ENCODE measurements around the gene PTPN3. TPM values are rescaled to one million over a fixed set of nuclear protein-coding genes. Genes with fewer than 3 reads are reported as not detected.

The PTPN3 gene
- polyA plus RNA-seq, 4 donors = 15.3 to 43.5 (median 34.0) TPM

- H3K4me1 ChIP-seq (ENCODE audit: control insufficient read depth in 3 of 3, insufficient read depth in 2 of 3, low read depth in 1 of 3, low read length in 2 of 3) = peaks cover 3 to 63% (median 10%) of the 10 kb centered on the region in 3 donors
Observed at GRCh38 chr9:109478051-109478563, 20.0 kb downstream of the PTPN3 start.

GRCh38 chr9:109477258-109478050, 20.7 kb downstream of the PTPN3 start:
- 6 to 41% (median 21%) methylated on average over 11 of the region's 11 CpGs for WGBS, 3 donors
- FAIRE-seq (no peak), DNase-seq (peak; percentile 98 to 99)
- Histone ChIP-seq H3K4me1 (ENCODE audit: control insufficient read depth in 3 of 3, insufficient read depth in 2 of 3, low read depth in 1 of 3, low read length in 2 of 3) (peaks cover 3 to 65% (median 10%) of the 10 kb centered on the region in 3 donors), H3K27ac (ENCODE audit: low read depth in 1 of 3, low read length in 2 of 3) (peak overlapping the region; percentile 87 to 96 (median 91)), H3K4me3 (ENCODE audit: low read depth in 1 of 3, low read length in 3 of 3) (no peak overlapping the region), H3K9me3 (ENCODE audit: control insufficient read depth in 2 of 2, insufficient read depth in 1 of 2, low read depth in 1 of 2, low read length in 1 of 2) (no peaks in the 10 kb centered on the region), H3K36me3 (ENCODE audit: control insufficient read depth in 3 of 3, insufficient read depth in 2 of 3, low read depth in 1 of 3, low read length in 3 of 3) (peaks cover 0 to 36% (median 0%) of the 10 kb centered on the region in 3 donors), H3K27me3 (ENCODE audit: control insufficient read depth in 3 of 3, insufficient read depth in 3 of 3, low read length in 3 of 3) (no peaks in the 10 kb centered on the region)

More at GRCh38 chr9:109478051-109478563, 20.0 kb downstream of the PTPN3 start:
- no peak overlapping the region for H3K4me3 ChIP-seq (ENCODE audit: low read depth in 1 of 3, low read length in 3 of 3)
- peak overlapping the region; percentile 87 to 96 (median 87) for H3K27ac ChIP-seq (ENCODE audit: low read depth in 1 of 3, low read length in 2 of 3)
- WGBS, 3 donors = 34 to 65% (median 43%) methylated on average over 7 of the region's 7 CpGs
- no peaks in the 10 kb centered on the region for H3K9me3 ChIP-seq (ENCODE audit: control insufficient read depth in 2 of 2, insufficient read depth in 1 of 2, low read depth in 1 of 2, low read length in 1 of 2)
- peaks cover 0 to 42% (median 0%) of the 10 kb centered on the region in 3 donors for H3K36me3 ChIP-seq (ENCODE audit: control insufficient read depth in 3 of 3, insufficient read depth in 2 of 3, low read depth in 1 of 3, low read length in 3 of 3)
- FAIRE-seq (no peak), DNase-seq (no peak)
- no peaks in the 10 kb centered on the region for H3K27me3 ChIP-seq (ENCODE audit: control insufficient read depth in 3 of 3, insufficient read depth in 3 of 3, low read length in 3 of 3)

GRCh38 chr9:109476642-109477257, 21.4 kb downstream of the PTPN3 start:
- peak overlapping the region; percentile 87 to 96 (median 91) for H3K27ac ChIP-seq (ENCODE audit: low read depth in 1 of 3, low read length in 2 of 3)
- H3K4me1 ChIP-seq (ENCODE audit: control insufficient read depth in 3 of 3, insufficient read depth in 2 of 3, low read depth in 1 of 3, low read length in 2 of 3) = peaks cover 3 to 70% (median 10%) of the 10 kb centered on the region in 3 donors
- 27 to 53% (median 40%) methylated on average over 8 of the region's 8 CpGs for whole genome bisulfite sequencing, 3 donors
- no peak overlapping the region for H3K4me3 ChIP-seq (ENCODE audit: low read depth in 1 of 3, low read length in 3 of 3)
- H3K36me3 ChIP-seq (ENCODE audit: control insufficient read depth in 3 of 3, insufficient read depth in 2 of 3, low read depth in 1 of 3, low read length in 3 of 3) = peaks cover 0 to 32% (median 0%) of the 10 kb centered on the region in 3 donors
- DNase-seq (peak in 1 of 2 donors; percentile 47), FAIRE-seq (no peak)
- H3K9me3 ChIP-seq (ENCODE audit: control insufficient read depth in 2 of 2, insufficient read depth in 1 of 2, low read depth in 1 of 2, low read length in 1 of 2) = no peaks in the 10 kb centered on the region
- H3K27me3 ChIP-seq (ENCODE audit: control insufficient read depth in 3 of 3, insufficient read depth in 3 of 3, low read length in 3 of 3) = no peaks in the 10 kb centered on the region

- Histone ChIP-seq H3K36me3 (ENCODE audit: control insufficient read depth in 3 of 3, insufficient read depth in 2 of 3, low read depth in 1 of 3, low read length in 3 of 3) (peaks cover 0 to 22% (median 0%) of the 10 kb centered on the region in 3 donors), H3K4me3 (ENCODE audit: low read depth in 1 of 3, low read length in 3 of 3) (no peak overlapping the region), H3K9me3 (ENCODE audit: control insufficient read depth in 2 of 2, insufficient read depth in 1 of 2, low read depth in 1 of 2, low read length in 1 of 2) (no peaks in the 10 kb centered on the region), H3K27ac (ENCODE audit: low read depth in 1 of 3, low read length in 2 of 3) (peak overlapping the region in 1 of 3 donors; percentile 96), H3K4me1 (ENCODE audit: control insufficient read depth in 3 of 3, insufficient read depth in 2 of 3, low read depth in 1 of 3, low read length in 2 of 3) (peaks cover 3 to 78% (median 10%) of the 10 kb centered on the region in 3 donors), H3K27me3 (ENCODE audit: control insufficient read depth in 3 of 3, insufficient read depth in 3 of 3, low read length in 3 of 3) (no peaks in the 10 kb centered on the region)
- peak in 1 of 2 donors; percentile 44 for DNase-seq
- WGBS, 3 donors = 65 to 69% (median 66%) methylated on average over 7 of the region's 7 CpGs
- FAIRE-seq = no peak
Observed at GRCh38 chr9:109475526-109475925, 22.6 kb downstream of the PTPN3 start.

- 78 to 88% (median 81%) methylated on average over 2 of the region's 2 CpGs for WGBS, 3 donors
- H3K27ac ChIP-seq (ENCODE audit: low read depth in 1 of 3, low read length in 2 of 3) = peak overlapping the region in 1 of 3 donors; percentile 96
- no peak for FAIRE-seq
- H3K4me1 ChIP-seq (ENCODE audit: control insufficient read depth in 3 of 3, insufficient read depth in 2 of 3, low read depth in 1 of 3, low read length in 2 of 3) = peaks cover 3 to 81% (median 10%) of the 10 kb centered on the region in 3 donors
- peaks cover 0 to 17% (median 0%) of the 10 kb centered on the region in 3 donors for H3K36me3 ChIP-seq (ENCODE audit: control insufficient read depth in 3 of 3, insufficient read depth in 2 of 3, low read depth in 1 of 3, low read length in 3 of 3)
- no peaks in the 10 kb centered on the region for H3K27me3 ChIP-seq (ENCODE audit: control insufficient read depth in 3 of 3, insufficient read depth in 3 of 3, low read length in 3 of 3)
- no peak for DNase-seq
- H3K9me3 ChIP-seq (ENCODE audit: control insufficient read depth in 2 of 2, insufficient read depth in 1 of 2, low read depth in 1 of 2, low read length in 1 of 2) = no peaks in the 10 kb centered on the region
- H3K4me3 ChIP-seq (ENCODE audit: low read depth in 1 of 3, low read length in 3 of 3) = no peak overlapping the region
Observed at GRCh38 chr9:109474944-109475343, 23.2 kb downstream of the PTPN3 start.

GRCh38 chr9:109474170-109474569, 23.9 kb downstream of the PTPN3 start:
- FAIRE-seq (no peak), DNase-seq (no peak)
- H3K4me1 ChIP-seq (ENCODE audit: control insufficient read depth in 3 of 3, insufficient read depth in 2 of 3, low read depth in 1 of 3, low read length in 2 of 3) = peaks cover 3 to 74% (median 10%) of the 10 kb centered on the region in 3 donors
- H3K4me3 ChIP-seq (ENCODE audit: low read depth in 1 of 3, low read length in 3 of 3) = no peak overlapping the region
- H3K9me3 ChIP-seq (ENCODE audit: control insufficient read depth in 2 of 2, insufficient read depth in 1 of 2, low read depth in 1 of 2, low read length in 1 of 2) = no peaks in the 10 kb centered on the region
- H3K36me3 ChIP-seq (ENCODE audit: control insufficient read depth in 3 of 3, insufficient read depth in 2 of 3, low read depth in 1 of 3, low read length in 3 of 3) = peaks cover 0 to 13% (median 0%) of the 10 kb centered on the region in 3 donors
- 83 to 88% (median 84%) methylated on average over 7 of the region's 7 CpGs for WGBS, 3 donors
- H3K27me3 ChIP-seq (ENCODE audit: control insufficient read depth in 3 of 3, insufficient read depth in 3 of 3, low read length in 3 of 3) = no peaks in the 10 kb centered on the region
- peak overlapping the region in 1 of 3 donors; percentile 96 for H3K27ac ChIP-seq (ENCODE audit: low read depth in 1 of 3, low read length in 2 of 3)

GRCh38 chr9:109473329-109473728, 24.8 kb downstream of the PTPN3 start:
- no peaks in the 10 kb centered on the region for H3K9me3 ChIP-seq (ENCODE audit: control insufficient read depth in 2 of 2, insufficient read depth in 1 of 2, low read depth in 1 of 2, low read length in 1 of 2)
- 72 to 77% (median 77%) methylated on average over 7 of the region's 7 CpGs for WGBS, 3 donors
- H3K27ac ChIP-seq (ENCODE audit: low read depth in 1 of 3, low read length in 2 of 3) = peak overlapping the region in 1 of 3 donors; percentile 96
- H3K4me3 ChIP-seq (ENCODE audit: low read depth in 1 of 3, low read length in 3 of 3) = no peak overlapping the region
- DNase-seq (no peak), FAIRE-seq (no peak)
- H3K4me1 ChIP-seq (ENCODE audit: control insufficient read depth in 3 of 3, insufficient read depth in 2 of 3, low read depth in 1 of 3, low read length in 2 of 3) = peaks cover 3 to 66% (median 7%) of the 10 kb centered on the region in 3 donors
- no peaks in the 10 kb centered on the region for H3K27me3 ChIP-seq (ENCODE audit: control insufficient read depth in 3 of 3, insufficient read depth in 3 of 3, low read length in 3 of 3)
- peaks cover 0 to 8% (median 0%) of the 10 kb centered on the region in 3 donors for H3K36me3 ChIP-seq (ENCODE audit: control insufficient read depth in 3 of 3, insufficient read depth in 2 of 3, low read depth in 1 of 3, low read length in 3 of 3)

All from small intestine (tissue), 7 donors.